ENCODE measurements around the gene CD300C.
"Not testable (repeated sequence)": the region's sequence is repeated elsewhere in the genome, so short reads cannot be mapped to it uniquely, and the experiment has no call there.

CD300C gene

GRCh38 chr17:74508156-74508555 lies 37.8 kb downstream of the CD300C start:
- DNase-seq = no peak

DNA sequence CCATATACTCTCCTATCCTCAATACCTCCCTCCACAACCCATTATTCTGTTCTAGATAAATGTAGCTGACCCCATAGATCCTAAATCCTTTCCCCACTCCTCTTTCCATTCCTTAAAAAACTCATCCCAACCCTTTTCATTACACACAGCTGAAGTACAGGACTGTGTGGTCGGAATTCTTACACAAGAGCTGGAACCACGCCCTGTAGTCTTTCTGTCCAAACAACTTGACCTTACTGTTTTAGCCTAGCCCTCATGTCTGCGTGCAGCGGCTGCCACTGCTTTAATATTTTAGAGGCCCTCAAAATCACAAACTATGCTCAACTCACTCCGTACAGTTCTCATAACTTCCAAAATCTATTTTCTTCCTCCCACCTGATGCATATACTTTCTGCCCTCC lies 42.0 kb downstream of the CD300C start:
- DNase-seq = not testable (repeated sequence)

DNA sequence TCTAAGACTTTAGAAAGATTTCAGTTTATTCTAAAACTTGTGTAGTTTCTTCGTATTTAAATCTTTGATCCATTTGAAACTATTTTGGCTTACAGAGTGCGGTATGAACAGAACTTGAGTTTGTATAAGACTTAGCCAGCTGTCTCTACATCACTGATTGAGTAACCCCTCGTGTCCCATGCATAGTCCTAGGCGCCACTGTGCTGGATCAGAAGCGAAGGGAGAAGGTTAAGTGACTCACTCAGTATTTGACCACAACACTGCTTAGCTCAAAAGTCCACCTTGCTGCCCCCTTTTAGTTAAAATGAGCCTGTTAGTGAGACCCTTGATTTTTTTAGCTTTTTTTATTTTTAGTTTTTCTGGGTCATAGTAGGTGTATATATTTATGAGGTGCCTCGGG lies 43.1 kb downstream of the CD300C start:
- no peak for DNase-seq

DNA sequence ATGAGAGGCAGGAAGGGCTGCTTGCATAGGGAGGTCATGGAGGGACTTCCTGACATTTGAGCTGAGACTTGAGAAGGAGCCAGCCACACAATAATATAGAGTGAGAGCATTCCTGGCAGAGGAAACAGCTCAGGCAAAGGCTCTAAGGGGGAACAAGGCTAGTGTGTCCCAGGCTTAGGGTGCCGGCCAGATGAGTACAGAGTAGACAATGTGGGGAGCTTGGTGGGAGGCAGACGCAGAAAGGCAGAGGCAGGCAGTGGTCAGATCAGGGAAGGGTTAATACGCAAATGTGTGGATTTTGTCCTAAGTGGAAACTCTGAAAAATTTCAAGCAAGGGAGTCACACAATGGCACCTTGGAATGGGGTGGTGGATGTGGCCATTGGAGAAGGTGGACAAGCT lies 45.9 kb downstream of the CD300C start:
- DNase-seq = no peak

DNA sequence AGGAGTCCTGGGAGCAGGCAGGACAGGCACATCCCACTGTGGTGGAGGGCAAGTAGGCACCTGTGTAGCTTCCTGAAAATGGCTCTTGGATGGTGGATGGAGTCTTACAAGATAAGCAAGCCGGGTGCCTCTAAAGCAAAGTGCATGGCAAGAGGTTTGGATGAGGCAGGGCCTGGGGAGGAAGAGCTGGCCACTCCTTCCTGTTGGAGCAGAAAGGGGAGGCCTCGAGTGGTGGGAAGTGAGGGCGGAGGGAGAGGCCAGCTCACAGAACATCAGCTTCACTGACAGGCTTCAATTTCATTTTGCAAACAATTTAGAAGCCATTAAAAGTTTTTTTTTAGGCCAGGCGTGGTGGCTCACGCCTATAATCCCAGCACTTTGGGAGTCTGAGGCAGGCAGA lies 48.4 kb downstream of the CD300C start:
- no peak for DNase-seq

DNA sequence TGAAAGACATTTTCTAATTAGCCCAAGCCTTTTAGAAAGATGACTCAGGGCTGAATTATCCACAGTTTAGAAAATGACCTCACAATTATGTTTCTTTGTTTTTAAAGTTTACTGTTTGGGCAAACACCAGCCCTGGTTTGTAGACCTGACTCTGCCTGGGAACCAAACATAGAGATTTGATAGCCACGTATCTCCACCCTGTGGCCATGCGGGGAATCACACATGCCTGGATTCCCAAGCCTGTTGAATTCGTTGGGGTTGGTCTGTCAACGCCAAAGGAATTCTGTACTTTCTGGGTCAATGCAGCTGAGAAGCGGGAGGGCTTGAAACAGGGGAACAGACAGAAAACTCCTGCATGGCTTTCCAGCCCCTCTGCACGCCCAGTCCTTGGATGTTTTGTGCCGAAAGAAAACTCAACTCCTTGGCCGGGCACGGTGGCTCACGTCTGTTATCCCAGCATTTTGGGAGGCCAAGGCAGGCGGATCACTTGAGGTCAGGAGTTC lies 52.5 kb downstream of the CD300C start:
- peak; percentile 80 for DNase-seq

GRCh38 chr17:74491626-74492025 lies 54.3 kb downstream of the CD300C start:
- DNase-seq = no peak
